NK-92 (cell line): ENCODE measurements around the gene MEGF8.

Experiments
- DNase-seq: peaks from one replicate; lab custom pipeline; 2025; ENCODE audit not compliant: unreplicated experiment; lab: John Stamatoyannopoulos, UW

The MEGF8 gene

DNA sequence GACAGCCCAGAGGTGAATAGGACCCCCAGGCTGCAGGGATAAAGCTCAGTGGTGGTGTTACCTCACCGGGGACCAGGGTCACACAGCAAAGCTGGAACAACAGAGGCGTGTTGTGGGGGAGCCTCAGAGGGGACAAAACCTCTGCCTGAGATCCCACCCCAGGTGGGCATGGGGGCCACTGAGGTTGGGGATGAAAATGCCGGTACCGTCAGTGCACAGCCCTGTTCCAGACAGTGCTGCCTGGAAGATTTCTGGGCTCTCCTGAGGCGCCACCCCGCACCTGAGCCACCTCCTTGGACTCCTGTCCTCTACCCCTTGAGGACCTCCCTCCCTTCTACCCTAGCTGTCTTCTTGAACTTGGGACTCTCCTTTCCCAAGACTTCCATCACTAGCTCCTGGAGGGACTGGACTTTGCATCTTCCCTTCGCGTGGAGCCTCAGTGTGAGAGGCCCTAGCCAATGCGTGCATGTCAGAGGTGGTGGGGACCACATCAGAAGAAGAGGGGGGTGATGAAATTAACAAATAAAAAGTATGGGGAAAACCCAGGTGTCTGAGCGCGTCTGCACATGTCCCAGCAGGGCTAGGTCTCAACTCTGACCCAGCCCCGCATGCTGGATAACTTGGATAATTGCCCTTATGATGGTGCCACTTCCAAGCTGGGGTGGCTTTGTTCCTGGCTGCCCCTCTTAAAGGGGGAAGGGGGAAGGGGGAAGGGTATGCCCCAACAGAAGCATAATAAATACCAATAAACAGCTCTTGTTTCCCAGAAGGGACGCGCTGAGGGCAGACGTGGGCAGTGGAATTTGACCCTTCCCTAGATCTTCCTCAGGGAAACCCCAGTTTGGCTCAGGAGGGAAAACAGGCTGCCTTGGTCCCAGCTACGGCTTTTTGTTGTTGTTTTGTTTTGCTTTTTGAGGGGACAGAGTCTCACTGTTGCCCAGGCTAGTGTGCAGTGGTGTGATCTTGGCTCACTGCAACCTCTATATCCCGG is 53.1 kb downstream of the MEGF8 start:
- DNase-seq = no peak

DNA sequence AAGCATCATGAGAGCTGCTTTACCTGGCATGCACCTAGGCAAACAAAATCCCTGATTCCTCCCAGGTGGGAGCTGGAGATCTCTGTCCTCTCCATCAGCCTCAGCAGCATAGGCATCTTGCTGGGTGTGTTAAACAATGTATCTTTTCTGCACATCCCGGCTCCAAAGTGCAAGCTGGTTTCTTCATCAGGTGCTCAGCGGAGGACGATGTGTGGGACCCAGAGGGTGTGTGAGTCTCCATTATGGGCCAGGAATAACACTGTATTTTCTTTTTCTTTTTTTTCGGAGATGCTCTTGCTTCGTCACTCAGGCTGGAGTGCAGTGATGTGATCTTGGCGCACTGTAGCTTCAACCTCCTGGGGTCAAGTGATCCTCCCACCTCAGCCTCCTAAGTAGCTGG is 54.7 kb downstream of the MEGF8 start:
- no peak for DNase-seq

DNA sequence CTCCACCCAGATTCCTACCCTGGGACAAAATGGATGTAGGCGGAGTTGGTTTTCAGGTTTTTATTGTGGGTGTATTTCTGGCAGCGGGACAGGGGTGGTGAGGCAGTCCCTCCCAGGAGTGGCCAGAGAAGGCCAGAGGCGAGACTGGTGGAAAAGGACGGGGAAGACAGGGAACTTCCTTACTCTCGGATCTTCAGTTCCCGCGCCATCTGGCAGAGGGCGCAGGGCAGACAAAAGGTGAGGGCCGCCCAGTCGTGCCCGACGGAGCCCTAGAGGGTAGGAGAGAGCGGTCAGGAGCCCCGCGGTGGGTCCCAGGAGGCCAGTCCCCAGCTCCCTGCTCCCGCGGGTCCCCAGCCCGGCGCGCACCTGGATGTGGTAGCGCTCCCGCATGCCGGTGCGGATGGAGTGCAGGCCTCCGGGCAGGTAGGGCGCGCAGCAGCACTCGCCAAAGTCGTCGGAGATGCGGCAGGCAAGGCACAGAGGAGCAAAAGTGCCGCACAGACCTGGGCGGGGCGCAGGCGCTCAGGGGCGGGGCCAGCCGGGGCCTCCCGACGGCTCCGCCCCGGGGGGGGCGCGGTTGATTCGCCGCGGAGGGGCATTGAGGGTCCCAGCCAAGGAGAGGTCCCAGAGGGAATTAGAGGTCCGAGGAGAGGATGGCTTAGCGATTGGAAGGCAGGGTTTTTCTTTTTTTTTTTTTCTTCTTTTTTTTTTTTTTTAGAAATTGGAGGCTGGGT is 61.7 kb downstream of the MEGF8 start:
- DNase-seq = no peak

DNA sequence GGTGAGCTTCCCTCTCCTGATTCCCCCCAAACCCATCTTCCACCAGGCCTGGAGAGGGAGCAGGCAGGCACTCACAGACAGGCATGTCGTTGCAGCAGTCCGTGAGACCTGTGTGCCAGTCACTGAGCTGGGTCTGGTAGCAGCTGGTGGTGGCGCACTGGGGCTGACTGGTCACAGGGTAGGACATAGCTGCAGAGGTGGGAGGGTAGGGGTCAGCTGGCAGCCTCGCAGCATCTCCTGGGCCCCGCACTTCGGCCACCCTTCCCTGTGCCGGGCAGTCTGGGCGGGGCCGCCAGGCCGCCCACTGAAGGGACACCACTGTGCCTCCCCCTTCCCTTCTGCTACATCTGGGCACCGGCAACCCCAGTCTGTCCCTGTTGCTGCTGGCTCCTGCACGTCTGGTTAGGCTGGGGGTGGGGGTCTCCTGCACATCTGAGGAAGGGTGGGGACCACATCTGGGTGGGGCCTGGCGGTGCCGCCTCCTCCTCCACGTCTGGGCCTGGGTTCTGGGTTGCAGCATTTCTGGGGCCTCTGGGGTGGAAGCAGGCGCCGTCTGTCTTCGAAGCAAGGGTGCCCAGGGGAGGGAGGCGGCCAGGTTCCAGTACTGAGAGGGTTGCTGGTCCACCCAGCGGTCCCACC is 63.5 kb downstream of the MEGF8 start:
- DNase-seq = no peak

DNA sequence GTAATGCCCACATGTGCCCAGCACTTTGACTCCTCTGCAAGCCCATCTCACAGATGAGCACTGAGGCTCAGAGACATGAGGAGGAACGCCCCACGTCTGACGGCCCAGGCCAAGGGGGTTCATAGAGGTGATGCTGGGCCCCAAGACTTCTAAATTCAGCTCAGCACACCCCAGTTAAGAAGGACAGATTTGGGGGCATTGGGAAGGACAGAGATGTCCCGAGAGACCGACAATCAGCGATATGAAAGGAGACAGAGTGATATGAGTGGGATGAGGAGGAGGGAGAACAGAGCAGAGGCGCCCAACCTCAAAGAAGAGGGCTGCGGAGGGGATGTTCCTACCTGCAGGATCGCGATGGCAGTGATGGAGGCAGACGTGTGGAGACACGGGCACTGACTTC is 64.5 kb downstream of the MEGF8 start, which contains the start of gene CNFN:
CNFN (minus strand) TSS at position 399 of the 400 bp plus-strand sequence. CDS start 1,260 bp downstream, outside the sequence.
- no peak for DNase-seq

DNA sequence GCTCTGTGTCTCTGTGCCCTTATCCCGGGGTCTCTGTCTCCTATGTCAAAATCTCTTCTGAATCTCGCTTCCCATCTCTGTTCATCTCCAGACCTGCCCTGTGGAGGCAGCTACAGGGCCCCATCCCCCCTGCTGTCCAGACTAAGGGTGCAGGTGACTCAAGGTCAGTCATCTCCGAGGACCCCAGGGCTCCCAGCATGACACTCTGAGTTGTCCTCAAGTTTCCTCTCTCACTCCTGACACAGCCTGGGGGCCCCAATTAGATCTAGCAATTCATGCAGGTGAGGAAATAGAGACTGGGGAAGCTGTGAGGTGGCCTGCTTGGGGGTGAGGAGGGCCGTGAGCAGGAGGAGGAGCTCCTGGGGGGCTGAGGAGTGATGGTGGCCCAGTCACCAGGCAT is 66.7 kb downstream of the MEGF8 start:
- no peak for DNase-seq

DNA sequence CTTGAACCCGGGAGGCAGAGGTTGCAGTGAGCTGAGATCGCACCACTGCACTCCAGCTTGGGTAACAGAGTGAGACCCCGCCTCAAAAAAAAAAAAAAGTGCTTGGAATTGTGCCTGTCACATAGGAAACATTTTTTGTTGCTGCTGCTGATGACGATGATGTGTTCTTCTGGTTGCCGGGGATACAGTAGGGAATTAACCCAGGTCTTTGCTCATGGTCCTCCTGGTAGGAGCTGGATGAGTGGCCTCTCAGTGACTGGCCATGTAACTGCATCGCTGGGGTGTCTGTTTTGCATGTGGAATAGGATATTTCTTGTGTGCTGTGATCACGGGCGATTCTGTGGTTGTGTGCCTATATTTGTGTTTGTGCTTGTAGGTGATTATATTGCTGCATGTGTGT is 69.3 kb downstream of the MEGF8 start:
- DNase-seq = no peak

DNA sequence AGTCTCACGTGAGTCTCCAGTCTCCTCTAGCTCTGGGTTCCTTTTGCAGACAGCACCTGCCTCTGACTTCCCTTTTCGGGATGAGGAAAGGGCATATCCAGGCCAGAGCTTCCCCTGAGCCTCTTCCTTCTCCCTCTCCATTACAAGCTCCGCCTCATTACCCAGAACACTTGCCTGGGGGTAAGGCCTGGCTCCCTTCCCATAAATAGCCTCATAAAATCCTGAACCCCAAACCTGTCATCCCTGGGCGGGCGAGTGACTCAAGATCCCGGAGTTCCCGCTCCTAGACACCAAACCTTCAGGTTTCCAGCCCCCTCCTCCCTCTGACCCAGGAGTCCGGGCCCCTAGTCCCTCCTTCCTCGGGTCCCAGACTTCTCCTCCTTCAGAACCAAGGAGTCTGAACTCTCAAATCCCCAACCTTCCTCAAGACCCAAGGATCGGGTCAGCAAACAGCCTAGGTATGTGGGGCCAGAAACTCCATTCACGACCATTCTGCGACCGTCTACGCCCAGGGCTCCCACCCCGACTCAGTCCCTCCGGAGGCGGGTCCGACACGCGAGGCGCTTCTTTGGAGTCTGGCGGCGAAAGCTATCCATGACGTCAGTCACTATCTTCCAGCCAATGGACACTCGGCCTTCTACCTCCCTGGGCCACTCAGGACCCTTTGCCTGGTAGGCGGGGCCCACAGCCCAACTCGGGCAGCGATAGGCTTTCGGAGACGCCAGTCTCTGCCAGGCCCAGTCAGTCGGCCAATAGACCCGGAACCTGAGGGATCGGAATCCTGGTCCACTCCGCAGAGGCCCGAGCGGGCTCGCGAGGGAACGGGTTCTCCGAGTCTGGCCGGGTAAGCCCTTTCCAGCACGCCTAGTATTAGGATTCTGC is 71.2 kb downstream of the MEGF8 start:
- peak; percentile 47 for DNase-seq

DNA sequence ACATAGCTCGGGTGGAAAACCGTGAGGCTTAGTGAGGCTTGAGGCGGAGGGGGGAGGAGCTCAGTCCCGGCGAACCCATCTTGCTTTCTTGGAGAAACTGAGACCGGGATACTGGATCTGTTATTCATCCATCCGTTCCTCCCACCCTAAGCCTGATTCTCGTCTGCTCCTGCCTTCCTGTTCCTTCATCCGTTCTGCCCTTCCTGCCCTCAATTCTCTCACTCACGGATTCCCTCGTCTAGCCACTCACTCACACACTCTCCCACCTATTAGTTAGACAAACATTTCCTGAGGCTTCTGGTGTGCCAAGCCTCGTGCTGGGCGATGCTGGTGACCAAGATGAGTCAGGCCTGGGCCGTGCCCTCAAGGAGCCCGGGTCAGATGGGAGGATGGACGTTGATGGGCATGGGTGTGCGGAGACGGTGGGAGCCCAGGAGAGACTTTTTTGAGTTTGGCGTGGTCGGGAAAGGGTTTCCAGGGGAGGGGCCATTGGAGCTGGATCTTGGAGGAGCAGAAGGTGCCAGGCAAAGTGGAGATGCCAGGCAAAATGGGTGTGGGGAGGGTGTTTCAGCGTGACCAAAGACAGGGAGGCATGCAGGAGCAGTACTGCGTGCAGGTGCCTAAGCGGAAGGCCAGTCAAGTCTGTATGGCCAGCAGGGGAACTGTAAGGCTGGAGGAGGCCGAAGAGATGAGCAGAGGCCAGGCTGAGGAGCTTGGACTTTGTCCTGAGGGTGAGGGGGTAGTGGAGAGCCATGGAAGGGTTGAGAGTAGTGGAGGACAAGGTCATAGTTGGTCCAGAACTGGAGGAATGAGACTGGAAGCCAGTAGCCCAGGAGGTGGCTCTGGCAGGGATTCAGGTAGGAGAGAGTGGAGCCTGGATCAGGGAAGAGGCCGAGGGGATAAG is 72.1 kb downstream of the MEGF8 start:
- DNase-seq = no peak

DNA sequence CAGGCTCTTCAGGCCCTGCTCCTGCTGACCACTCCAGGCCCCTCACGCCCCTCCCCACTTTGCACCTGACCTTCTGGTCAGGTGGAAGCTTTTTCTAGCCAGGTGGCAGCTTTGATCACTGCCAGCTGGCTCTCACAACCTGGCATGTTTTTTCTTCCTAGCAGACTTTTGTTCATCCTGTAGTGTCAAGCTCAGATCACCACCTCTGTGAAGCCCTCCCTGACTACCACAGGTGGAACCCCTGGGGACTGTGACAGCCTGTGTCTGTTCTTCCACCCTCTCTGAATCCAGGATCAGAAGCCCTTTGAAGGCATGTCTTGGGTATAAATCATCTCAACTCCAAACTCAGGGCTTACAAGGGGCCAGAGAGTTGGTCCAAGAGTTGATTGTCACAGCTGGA is 75.0 kb downstream of the MEGF8 start:
- no peak for DNase-seq

DNA sequence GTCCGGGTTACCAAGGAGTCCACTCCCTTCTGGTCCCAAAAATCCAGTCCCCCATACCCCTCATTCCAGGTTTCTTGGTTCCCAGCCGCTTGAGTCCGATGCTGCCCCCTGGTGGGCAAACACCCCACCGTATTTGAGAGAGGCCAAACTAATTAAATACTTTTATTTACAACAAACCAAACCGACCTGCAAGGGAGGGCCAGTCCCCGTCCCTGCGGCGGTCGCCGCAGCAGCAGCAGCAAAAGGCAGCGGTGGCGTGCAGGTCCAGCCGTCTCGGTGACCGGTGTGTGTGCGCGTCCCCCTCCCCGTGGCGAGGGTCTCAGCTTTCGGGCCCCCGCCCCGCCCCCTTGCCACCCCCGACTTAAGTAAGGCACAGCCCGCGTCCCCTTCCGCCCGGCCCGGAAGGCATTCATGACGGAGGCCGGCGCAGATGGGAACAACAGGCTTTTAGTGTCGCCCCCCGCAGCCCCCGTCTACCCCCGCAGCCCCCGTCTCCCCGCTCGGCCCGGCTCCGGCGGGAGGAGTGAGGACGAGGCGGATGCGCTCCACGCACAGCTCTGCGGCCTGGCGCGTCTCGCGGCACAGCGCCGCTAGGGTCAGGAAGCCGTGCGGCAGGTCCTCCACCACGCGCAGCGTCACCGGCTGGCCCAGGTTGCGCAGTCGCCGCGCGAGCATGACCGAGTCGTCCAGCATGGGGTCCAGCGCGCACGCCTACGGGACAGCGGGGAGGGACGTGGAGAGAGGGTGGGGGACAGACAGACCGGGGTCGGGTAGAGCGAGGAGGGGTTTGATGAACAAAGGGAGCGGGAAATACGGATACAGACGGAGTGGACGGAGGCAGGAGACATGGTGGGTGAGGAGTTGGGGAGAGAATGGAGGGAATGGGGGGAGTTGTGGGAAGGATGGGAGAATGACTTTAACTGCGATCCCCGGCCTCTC is 76.2 kb downstream of the MEGF8 start:
- DNase-seq = no peak

DNA sequence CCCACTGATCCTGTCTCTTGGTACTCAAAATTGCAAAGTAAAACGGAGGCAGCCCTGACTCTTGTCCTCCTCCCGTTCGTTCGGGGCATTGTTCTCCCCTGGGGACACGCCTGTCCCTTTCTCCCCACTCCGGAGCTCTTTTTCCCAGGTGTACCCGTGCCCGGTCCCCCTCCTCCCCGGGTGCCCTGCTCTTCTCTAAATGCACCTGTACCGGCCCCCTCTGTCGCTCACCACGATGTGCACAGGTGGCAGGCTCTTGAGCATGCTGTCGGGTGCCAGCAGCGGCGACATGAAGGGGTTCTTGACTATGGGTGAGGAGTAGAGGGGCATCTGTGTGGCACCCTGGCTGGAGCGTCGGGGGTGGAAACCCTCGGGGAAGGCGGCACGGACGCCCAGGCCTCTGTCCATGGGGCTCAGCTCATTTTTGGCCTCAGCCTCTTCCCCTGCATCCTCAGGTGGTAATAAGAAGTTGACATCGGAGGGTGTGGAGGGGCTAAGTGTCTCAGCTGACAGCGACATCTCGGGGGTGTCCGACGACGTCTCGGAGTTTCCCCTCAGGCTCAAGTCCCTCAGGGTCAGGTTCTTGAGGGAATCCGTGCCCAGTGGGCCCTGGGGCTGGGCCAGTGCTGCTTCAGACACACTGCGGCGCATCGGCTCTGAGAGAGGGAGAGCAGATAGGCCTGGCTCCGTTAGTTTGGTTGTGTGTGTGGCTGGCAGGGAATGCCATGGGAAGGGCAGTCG is 77.1 kb downstream of the MEGF8 start:
- no peak for DNase-seq

DNA sequence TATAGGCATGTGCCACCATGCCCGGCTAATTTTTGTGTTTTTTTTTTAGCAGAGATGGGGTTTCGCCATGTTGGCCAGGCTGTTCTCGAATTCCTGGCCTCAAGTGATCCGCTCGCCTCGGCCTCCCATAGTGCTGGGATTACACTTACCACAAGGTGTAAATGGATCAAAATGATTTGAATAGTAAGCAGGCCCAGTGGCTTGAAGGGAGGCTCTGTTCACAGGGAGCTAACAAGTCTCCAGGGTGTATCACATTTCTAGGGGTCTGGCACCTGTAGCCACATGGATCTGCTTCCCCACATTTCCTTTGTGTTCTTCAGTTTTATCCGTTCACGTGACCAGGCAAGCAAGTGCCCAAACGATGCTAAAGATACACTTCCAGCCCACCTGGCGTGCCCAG is 78.2 kb downstream of the MEGF8 start:
- no peak for DNase-seq

DNA sequence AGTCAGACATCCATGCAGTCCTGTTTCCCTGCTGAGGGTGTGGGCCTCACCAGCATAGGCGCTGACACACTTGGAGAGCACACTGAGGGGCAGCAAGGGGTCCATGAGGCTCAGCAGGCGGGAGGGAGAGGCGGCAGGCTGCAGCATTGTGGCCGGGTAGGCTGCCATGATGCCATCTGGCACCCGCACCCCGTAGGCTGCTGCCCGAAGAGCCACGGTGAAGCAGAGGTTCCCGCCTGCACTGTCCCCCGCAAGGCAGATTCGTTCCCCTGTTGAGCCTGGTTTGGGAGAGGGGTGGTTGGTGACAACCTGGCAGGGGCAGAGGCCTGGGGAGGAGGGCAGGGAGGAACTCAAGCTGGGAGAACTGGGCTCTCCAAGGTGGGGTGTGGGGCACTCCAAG is 80.7 kb downstream of the MEGF8 start:
- DNase-seq = no peak

DNA sequence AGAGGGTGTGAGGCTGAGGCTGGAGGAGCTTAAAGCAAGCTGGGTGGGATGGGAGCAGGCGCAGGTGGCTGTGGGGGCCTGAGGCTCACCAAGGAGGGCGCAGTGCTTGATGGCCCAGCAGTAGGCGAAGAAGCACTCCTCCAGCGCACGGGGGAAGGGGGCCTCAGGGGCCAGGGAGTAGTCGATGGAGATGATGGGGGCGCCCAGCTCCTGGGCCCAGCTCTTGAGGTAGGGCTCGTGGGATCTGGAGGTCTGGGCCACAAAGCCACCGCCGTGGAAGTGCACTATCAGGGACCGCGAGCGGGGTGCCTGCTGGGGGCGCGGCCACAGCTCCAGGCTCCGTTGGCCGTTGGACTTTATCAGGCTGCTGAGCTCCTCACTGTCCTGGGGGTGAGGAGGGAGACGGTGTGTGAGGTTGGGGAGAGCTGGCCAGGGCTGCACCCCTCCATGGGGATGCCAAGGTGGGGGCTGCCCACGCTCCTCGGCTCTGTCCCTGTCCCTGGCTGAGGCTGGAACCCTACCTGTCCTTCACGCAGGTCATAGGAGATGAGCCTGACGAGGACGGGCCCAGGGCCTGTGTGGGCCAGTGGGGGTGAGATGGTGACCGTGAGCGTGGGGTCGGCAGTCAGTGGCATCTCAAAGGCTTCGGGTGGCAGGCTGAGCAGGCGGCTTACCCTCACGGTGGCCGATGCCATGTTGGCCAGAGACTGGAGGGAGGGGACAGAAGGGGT is 81.8 kb downstream of the MEGF8 start:
- no peak for DNase-seq

DNA sequence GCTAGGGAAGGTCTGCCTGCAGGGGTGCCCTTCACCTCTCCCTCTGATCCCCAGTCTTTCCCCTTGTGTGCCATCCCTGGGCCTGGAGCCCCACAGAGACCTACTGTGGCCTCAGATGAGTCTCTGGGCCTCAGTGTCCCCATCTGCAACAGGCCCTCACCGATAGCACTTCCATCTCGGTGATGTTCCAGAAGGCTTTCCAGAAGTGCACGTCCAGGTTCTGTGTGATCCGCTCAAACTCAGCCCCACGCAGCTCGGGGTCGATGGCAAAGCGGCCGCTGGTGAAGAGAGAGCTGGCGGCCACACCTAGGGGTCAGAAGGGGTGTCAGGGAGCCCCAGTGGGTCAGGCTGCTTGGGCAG is 82.4 kb downstream of the MEGF8 start:
- no peak for DNase-seq

DNA sequence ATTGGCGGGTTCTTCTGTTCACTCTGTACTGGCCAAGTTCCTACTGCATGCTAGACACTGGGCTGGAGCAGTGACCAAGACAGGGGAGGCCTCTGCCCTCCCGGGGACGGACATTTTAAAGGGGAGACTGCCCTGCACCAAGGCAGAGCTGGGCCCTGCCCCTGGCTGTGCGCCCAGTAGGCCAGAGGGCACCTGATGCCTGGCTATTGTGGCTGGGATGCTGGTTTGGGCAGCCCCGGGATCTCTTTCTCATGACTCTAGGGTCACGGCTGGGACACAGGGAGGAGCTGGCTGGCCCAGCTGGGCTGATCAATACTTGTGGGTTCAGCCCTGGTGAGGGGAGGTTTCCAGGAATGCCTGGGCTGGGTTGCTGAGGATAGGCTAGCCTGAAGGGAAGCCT is 84.0 kb downstream of the MEGF8 start:
- DNase-seq = no peak
